Effector CD4-positive, alpha-beta T cell (primary cell): ENCODE data around the gene CDH2.

ENCODE experiments used
- DNase-seq: peaks from one replicate; pipeline ENCODE4 v3.0.0-alpha.2; 2020

Gene CDH2

GRCh38 chr18:28079883-28080282, 97.0 kb downstream of the CDH2 start:
- no peak for DNase-seq

GRCh38 chr18:28078849-28079248, 98.1 kb downstream of the CDH2 start:
- DNase-seq, result no peak

GRCh38 chr18:28078298-28078697, 98.6 kb downstream of the CDH2 start:
- no peak for DNase-seq

- no peak for DNase-seq
These were observed 101.4 kb downstream of the CDH2 start for GRCh38 chr18:28075501-28075900.

GRCh38 chr18:28074076-28074475, 102.9 kb downstream of the CDH2 start:
- no peak for DNase-seq

GRCh38 chr18:28073658-28074057, 103.3 kb downstream of the CDH2 start:
- DNase-seq, result no peak

DNA sequence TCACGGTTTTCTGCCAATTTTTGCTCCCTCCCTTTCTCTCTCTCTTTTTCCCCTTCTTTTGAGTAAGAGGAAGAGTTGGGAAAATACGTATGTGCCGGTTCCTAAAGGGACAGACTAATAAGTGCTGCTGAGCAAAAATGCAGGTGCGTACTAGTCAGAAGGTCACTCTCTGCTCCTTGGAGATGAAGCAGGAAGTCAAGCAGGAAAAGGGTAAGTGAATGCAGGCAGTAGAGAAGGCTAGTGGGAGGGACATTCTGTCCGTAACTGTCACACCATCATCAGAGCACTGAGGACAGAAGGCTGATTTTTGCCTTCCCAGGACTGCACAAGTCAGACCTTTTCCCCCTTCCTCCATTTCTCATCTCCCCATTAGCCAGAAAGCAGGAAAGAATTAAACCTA, 105.7 kb downstream of the CDH2 start:
- DNase-seq, result no peak

- no peak for DNase-seq
These were observed 108.7 kb downstream of the CDH2 start for GRCh38 chr18:28068207-28068606.

- DNase-seq, result no peak
These were observed 109.6 kb downstream of the CDH2 start for GRCh38 chr18:28067346-28067745.

DNA sequence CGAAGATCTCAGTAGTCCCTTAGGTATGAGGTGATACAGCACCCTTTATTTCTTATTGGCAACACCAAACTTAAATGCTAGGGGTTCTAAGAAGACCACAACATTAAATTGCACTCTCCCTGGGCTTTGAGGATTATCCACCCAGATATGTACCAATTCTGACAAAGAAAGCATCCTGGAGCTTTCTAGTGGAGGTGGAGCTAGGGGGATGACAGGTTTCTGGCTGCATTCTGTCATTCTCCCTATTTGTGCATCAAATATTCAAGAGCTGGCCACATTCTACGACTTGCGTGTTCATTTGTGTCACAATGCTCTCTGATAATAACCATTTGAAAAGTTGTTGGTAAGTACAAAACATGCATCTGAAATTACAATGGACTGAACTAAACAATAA, 111.1 kb downstream of the CDH2 start:
- no peak for DNase-seq

GRCh38 chr18:28065031-28065792, 111.7 kb downstream of the CDH2 start:
- no peak for DNase-seq

GRCh38 chr18:28063926-28064325, 113.0 kb downstream of the CDH2 start:
- DNase-seq, result no peak

DNA sequence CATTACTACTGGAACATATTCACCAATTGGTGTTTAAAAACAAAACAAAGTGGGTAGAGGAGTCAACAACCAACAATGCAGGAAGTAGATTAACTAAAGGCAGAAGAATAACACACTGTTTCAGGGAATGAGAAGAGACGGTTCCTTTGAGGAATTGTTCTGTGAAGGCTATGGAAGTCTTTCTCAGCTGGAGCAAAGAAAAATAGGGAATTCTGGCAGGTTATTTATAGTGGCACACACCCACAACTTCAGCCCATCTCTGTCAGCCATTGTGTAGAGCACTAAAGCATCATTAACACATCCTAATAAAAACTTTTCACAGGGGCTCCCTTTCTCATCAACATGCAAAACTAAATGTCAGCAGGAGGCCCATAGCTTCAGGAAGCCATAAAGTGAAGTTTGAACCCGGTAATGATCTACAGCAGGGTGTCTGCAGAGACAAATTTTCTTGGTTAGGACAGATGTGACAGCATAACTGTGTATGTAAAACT, 113.6 kb downstream of the CDH2 start:
- DNase-seq, result no peak

GRCh38 chr18:28062443-28062842, 114.5 kb downstream of the CDH2 start:
- DNase-seq, result no peak

DNA sequence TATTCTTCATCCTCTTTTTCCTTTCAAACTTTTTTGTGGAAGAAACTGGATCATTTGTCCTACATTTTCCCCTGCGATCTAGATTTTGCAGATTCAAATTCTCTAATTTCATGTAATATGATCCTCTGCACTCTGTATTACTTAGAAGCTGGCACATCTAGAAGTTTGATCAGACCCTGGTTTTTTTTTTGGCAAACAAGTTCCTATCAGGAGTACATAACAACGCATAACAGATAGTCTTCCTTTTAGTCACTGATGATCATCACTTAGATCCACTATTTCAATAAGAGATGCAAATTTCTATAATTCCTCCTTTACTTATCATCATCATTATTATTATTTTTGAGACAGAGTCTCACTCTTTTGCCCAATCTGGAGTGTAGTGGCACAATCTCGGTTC, 117.1 kb downstream of the CDH2 start:
- DNase-seq, result no peak

DNA sequence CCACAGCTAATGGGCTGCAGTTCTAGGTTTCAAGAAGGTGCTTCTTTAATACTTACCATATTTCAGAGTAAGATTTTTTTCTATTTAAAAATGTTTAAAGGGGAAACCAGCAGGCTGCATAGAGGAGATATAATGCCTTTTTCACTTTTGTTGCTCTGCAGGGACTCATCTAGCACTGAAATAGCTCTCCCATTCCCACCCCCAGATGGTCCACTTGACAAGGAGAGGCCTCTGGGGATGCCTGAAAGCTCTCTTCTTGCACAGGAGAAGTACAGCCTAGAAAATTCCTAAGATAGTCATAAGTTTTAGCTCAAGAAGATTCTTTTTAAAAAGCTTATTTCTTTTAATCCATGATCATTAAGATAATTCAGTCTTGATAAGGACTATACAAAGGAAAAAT, 126.4 kb downstream of the CDH2 start:
- DNase-seq, result no peak

DNA sequence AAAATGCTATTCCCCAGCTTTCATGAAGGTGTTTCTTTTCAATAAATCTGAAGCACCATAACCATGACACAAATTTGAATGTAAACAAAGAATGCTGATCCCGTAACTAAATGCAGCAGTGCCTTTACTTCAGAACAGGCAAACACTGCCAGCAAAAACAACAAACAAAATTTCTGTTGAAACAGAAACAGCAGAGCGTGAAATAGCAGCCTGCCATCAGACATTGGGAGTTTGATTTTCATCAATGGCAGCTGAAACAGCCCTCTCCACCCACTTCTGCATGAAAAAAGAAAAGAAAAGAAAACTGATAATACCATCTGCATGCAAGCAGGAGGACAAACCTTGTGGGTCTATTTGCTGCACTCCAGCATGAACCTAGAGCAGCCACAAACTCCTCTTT, 128.3 kb downstream of the CDH2 start:
- DNase-seq, result no peak

GRCh38 chr18:28045880-28046279, 131.1 kb downstream of the CDH2 start:
- DNase-seq, result no peak

DNA sequence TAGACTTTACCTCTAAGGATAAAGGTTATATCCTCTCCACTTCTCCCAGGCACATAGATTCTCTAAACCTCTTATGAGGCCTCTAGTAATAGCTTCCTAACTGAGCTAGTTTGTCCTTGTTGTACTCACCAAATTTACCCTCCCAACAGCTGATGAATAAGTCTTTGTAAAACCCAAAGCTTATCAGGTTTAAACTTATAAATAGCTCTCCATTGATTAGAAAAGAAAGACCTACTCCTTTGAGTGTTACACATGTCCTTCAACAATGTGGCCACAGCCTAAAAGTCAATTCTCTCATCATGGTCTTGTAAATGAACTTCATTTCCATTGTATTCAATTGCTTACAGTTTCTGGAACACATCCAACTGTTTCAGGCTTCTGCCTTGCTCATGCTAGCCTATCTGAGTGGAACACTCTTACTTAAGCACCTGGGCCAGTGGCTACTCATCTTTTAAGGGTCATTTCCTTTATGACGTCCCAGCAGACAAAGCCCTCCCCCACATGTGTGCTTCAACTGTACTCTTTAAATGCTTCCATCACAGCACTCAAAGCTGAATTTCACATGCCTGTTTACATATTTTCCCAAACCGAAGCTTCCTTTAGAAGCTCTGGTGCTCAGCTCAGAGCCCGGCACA, 131.6 kb downstream of the CDH2 start:
- no peak for DNase-seq

GRCh38 chr18:28044036-28044435, 132.9 kb downstream of the CDH2 start:
- DNase-seq, result no peak

- no peak for DNase-seq
These were observed 133.3 kb downstream of the CDH2 start for GRCh38 chr18:28043631-28044030.

GRCh38 chr18:28041366-28041765, 135.6 kb downstream of the CDH2 start:
- DNase-seq, result no peak

- DNase-seq, result no peak
These were observed 136.2 kb downstream of the CDH2 start for GRCh38 chr18:28040716-28041115.

GRCh38 chr18:28040211-28040610, 136.7 kb downstream of the CDH2 start:
- no peak for DNase-seq

DNA sequence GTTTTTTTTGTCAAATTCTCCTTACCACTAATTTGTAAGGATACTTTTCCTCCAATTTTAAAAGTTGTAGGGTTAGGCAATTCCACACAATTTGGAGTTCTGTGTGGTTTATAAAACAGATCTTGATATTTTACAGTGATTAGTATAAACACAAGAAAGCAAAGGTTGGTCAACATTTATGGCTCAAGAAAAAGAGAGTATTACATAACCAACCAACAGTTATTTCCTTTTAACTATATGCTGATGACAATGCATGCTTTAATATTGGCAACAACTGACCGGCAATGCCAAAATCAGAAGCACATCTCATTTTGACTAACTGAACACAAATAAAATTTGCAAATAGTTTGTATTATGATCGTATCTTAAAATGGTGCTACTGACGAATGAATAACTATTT, 137.2 kb downstream of the CDH2 start:
- no peak for DNase-seq
